A549 (cell line): ENCODE measurements around the gene SETD4.

Experiments used
- BHLHE40 ChIP-seq: IDR thresholded peaks from 2 replicates; pipeline ENCODE4 v1.6.1; 2012; ENCODE audit warnings: low read depth, low read length, inconsistent platforms
- CTCF ChIP-seq: fragments of >200 bp; sonication (Bioruptor Twin); formaldehyde crosslinking; IDR thresholded peaks from 3 replicates; pipeline ENCODE4 v1.5.1; 2016
- JUNB ChIP-seq: fragments of >200 bp; sonication (Bioruptor Twin); formaldehyde crosslinking; IDR thresholded peaks from 2 replicates; pipeline ENCODE4 v1.6.1; 2016
- MYC ChIP-seq: IDR thresholded peaks from 2 replicates; pipeline ENCODE4 v1.6.1; 2012; ENCODE audit warnings: mild to moderate bottlenecking, inconsistent platforms, low read length, improper control_type of control experiment, borderline replicate concordance
- NPAS2 ChIP-seq: fragments of 250-450 bp; sonication (Bioruptor Pico); IDR thresholded peaks from 2 replicates; pipeline ENCODE4 v1.8.0; 2022; ENCODE audit warnings: mild to moderate bottlenecking, moderate library complexity, borderline replicate concordance
- POLR2A ChIP-seq: IDR thresholded peaks from 2 replicates; pipeline ENCODE4 v1.6.1; 2012; ENCODE audit warnings: mild to moderate bottlenecking, low read length
- RNF2 ChIP-seq: fragments of 200-600 bp; sonication (generic); IDR thresholded peaks from 2 replicates; pipeline ENCODE4 v1.6.1; 2016; ENCODE audit warnings: low read depth, mild to moderate bottlenecking, antibody characterized with exemption, moderate library complexity, borderline replicate concordance
- ZFP36 ChIP-seq: fragments of 450-650 bp; IDR thresholded peaks from 2 replicates; pipeline ENCODE4 v1.6.1; 2014; ENCODE audit warnings: borderline replicate concordance; ENCODE audit not compliant: partially characterized antibody

GRCh38 chr21:36004441-36004840 lies 55.9 kb downstream of the SETD4 start:
- TF ChIP-seq BHLHE40 (no peak), CTCF (no peak), MYC (no peak), JUNB (no peak), POLR2A (no peak), RNF2 (no peak), NPAS2 (CRISPR knock-in tag) (no peak), ZFP36 (no peak)
